Lower leg skin (tissue), 3 donors: Measurements from ENCODE around the gene CPAMD8.

Source experiments
- POLR2A ChIP-seq, 2 donors: fragments of 450-650 bp; IDR thresholded peaks; one replicate each; pipeline ENCODE4 v1.6.1; 2016 to 2017; ENCODE audit warnings: antibody characterized with exemption in 2 of 2, mild to moderate bottlenecking in 1 of 2, moderate library complexity in 1 of 2
- TF ChIP-seq, protein P1 (sequence below), 3 donors: fragments of 450-650 bp; IDR thresholded peaks; one replicate each; pipeline ENCODE4 v1.5.1; 2016; ENCODE audit warnings: antibody characterized with exemption in 3 of 3, mild to moderate bottlenecking in 3 of 3, moderate library complexity in 2 of 3

DNA sequence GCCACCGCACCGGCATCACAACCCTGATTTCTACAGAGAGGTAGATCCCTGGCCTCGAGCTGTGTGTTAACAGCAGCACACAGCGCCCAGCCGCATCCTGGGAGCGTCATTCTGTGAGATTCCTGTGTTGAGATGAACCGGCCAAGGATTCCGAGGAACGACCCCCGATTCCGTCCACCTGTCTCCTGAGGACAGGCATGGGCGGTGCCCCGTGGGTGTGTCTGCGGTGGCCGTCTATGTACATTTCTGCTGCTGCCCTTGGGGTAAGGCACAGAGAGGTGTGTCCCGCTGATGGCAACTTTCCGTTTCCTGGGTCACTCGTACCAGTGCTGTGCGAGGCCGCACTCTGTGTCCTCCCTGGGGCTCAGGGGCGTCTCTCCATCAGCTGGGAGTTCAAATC, 153.9 kb downstream of the CPAMD8 start:
- TF ChIP-seq, protein P1, sequence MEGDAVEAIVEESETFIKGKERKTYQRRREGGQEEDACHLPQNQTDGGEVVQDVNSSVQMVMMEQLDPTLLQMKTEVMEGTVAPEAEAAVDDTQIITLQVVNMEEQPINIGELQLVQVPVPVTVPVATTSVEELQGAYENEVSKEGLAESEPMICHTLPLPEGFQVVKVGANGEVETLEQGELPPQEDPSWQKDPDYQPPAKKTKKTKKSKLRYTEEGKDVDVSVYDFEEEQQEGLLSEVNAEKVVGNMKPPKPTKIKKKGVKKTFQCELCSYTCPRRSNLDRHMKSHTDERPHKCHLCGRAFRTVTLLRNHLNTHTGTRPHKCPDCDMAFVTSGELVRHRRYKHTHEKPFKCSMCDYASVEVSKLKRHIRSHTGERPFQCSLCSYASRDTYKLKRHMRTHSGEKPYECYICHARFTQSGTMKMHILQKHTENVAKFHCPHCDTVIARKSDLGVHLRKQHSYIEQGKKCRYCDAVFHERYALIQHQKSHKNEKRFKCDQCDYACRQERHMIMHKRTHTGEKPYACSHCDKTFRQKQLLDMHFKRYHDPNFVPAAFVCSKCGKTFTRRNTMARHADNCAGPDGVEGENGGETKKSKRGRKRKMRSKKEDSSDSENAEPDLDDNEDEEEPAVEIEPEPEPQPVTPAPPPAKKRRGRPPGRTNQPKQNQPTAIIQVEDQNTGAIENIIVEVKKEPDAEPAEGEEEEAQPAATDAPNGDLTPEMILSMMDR (IDR thresholded peaks at IDR 0.05): no peak
- no peak for TF ChIP-seq POLR2A (IDR thresholded peaks at IDR 0.05)
